Measurements from ENCODE around the gene TLE3. TPM values are rescaled to one million over a fixed set of nuclear protein-coding genes. Genes with fewer than 3 reads are reported as not detected.
A peak's percentile ranks its signal among the peaks of the same experiment; 100 is the strongest.

The TLE3 gene
- total RNA-seq, 1 donor from 2014 or later: 63.7 TPM

DNA sequence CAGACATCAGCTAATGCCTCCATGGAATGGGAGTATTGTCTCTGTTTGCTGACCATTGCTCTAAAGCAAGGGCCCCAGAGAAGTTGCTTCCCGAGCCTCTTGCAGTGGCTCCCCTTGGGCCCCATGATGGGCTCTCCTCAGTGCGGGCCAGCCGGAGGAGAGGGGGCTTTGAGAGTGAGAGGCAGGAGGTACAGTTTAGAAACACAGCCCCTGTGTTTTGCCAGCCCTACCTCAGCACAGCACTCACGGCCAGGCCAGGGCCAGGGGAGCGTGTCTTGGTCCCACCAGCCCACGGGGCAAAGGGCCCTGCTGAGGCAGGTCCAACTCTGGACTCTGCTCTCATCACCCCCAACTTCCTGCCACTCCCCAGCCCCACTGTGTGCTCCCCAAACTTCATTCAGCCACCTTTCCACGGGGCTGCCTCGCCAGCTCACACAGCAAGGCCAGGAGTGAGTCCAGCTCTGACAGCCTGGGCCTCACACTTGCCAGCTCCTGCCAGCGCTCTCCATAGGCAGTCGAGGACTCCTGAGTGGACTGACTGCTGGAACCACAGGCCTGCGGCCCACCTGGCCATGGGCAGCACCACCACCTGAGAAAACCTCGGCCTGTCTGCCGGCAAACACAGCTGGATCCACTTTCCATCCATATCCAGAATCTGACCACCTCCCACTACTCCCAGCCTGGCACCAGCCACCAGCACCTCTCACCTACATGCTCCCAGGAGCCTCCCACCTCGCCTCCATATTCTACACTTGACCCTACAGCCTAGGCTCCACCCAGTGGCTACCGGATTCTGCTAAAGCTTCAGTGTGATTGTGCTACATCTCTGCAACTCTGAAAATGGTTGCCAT is 99.0 kb downstream of the TLE3 start:
- intact Hi-C loops (cut with DNase I): no loop called here
- Histone ChIP-seq H3K4me1 (no peaks in the 10 kb centered on the region), H3K9me3 (peaks cover 9% of the 10 kb centered on the region), H3K27me3 (ENCODE audit: low read depth) (no peaks in the 10 kb centered on the region), H3K27ac (no peak overlapping the region), H3K4me3 (no peak overlapping the region), H3K36me3 (no peaks in the 10 kb centered on the region)
- no peak for DNase-seq
- TF ChIP-seq, protein P1, sequence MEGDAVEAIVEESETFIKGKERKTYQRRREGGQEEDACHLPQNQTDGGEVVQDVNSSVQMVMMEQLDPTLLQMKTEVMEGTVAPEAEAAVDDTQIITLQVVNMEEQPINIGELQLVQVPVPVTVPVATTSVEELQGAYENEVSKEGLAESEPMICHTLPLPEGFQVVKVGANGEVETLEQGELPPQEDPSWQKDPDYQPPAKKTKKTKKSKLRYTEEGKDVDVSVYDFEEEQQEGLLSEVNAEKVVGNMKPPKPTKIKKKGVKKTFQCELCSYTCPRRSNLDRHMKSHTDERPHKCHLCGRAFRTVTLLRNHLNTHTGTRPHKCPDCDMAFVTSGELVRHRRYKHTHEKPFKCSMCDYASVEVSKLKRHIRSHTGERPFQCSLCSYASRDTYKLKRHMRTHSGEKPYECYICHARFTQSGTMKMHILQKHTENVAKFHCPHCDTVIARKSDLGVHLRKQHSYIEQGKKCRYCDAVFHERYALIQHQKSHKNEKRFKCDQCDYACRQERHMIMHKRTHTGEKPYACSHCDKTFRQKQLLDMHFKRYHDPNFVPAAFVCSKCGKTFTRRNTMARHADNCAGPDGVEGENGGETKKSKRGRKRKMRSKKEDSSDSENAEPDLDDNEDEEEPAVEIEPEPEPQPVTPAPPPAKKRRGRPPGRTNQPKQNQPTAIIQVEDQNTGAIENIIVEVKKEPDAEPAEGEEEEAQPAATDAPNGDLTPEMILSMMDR (IDR thresholded peaks at IDR 0.05): no peak
- peak in 1 of 2 donors; percentile 10 for ATAC-seq

DNA sequence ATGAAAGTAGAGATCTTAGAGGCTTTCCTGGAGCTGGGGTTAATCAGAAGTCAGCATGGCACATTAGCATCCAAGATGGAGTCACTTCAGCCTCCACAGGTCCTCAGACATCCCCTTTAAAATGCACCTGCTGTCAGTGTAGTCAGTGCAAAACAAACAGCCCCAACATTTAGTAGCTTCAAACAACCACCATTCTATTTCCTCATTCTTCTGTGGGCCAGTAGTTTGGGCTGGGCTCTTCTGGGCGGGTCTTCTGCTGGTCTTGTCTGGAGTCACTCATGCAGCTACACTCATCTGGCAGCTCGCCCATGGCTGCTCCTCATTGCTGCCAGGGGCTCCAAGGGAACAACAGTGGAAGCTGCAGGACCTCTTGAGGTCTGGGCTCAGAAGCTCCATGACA is 99.9 kb downstream of the TLE3 start:
- Histone ChIP-seq H3K9me3 (peaks cover 5% of the 10 kb centered on the region), H3K4me3 (no peak overlapping the region), H3K36me3 (no peaks in the 10 kb centered on the region), H3K4me1 (no peaks in the 10 kb centered on the region), H3K27me3 (ENCODE audit: low read depth) (no peaks in the 10 kb centered on the region), H3K27ac (no peak overlapping the region)
- DNase-seq (peak; percentile 81), ATAC-seq (peak; percentile 52 to 78)
- intact Hi-C loops (cut with DNase I): no loop called here
- TF ChIP-seq, protein P1 (IDR thresholded peaks at IDR 0.05): no peak

Small RNAs within 50 kb of the gene (microRNA-seq; reads per million reads assigned to microRNA genes)
- 47.8 reads per million, percentile 39 among the genes with 10 or more reads in this experiment for gene MIR629 (ENCODE audit: borderline number of aligned reads)
